ENCODE measurements around the gene STK16.

DNA sequence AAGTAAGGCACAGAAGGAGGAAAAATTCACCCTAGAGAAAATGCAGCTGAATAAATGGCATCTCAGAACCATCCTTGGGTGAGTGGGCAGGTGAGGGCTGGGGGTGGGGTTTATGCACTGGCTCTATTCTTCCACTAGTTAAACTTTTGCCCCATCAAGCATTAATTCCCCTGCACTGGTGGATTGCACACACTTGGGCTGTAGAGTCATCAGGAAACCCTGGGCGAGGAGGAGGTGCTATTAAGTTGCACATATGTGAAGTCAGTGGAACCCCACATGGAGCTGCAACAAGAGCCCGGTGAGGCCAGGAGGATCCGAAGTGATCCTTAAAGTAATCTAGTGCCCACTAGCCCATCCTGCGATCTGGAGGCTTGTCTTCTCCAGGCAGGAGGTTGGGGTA lies 27.1 kb downstream of the STK16 start:
- no peak for TF ChIP-seq EP300 (IDR thresholded peaks at IDR 0.05)
- TF ChIP-seq, protein P1, sequence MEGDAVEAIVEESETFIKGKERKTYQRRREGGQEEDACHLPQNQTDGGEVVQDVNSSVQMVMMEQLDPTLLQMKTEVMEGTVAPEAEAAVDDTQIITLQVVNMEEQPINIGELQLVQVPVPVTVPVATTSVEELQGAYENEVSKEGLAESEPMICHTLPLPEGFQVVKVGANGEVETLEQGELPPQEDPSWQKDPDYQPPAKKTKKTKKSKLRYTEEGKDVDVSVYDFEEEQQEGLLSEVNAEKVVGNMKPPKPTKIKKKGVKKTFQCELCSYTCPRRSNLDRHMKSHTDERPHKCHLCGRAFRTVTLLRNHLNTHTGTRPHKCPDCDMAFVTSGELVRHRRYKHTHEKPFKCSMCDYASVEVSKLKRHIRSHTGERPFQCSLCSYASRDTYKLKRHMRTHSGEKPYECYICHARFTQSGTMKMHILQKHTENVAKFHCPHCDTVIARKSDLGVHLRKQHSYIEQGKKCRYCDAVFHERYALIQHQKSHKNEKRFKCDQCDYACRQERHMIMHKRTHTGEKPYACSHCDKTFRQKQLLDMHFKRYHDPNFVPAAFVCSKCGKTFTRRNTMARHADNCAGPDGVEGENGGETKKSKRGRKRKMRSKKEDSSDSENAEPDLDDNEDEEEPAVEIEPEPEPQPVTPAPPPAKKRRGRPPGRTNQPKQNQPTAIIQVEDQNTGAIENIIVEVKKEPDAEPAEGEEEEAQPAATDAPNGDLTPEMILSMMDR (IDR thresholded peaks at IDR 0.05), result no peak
- TF ChIP-seq POLR2A (IDR thresholded peaks at IDR 0.05), result no peak
- TF ChIP-seq POLR2AphosphoS5 (IDR thresholded peaks at IDR 0.05), result no peak

All from suprapubic skin (tissue), 4 donors.